ENCODE results near the gene ERF.
"Not testable (repeated sequence)": the region's sequence is repeated elsewhere in the genome, so short reads cannot be mapped to it uniquely, and the experiment has no call there.

The ERF gene

GRCh38 chr19:42273407-42274064 is 18.6 kb upstream of the ERF start:
- DNase-seq, result no peak

GRCh38 chr19:42272989-42273406 is 18.1 kb upstream of the ERF start:
- DNase-seq, result no peak

GRCh38 chr19:42272535-42272897 is 17.6 kb upstream of the ERF start:
- DNase-seq, result no peak

- DNase-seq, result no peak
Observed at GRCh38 chr19:42271861-42272534, 17.1 kb upstream of the ERF start.

GRCh38 chr19:42271045-42271419 is 16.1 kb upstream of the ERF start:
- no peak for DNase-seq

- DNase-seq, result peak; percentile 41
Observed at GRCh38 chr19:42270346-42271044, 15.6 kb upstream of the ERF start.

- no peak for DNase-seq
Observed at GRCh38 chr19:42269478-42270345, 14.8 kb upstream of the ERF start.

GRCh38 chr19:42268704-42269477 is 14.0 kb upstream of the ERF start, which contains the start of gene CIC:
TSS of gene CIC (plus strand) at chr19:42269252. CDS start at chr19:42271784, 2,532 bp downstream.
- peak; percentile 99 for DNase-seq

GRCh38 chr19:42268142-42268703 is 13.3 kb upstream of the ERF start:
- DNase-seq, result peak; percentile 99

GRCh38 chr19:42267644-42268141 is 12.8 kb upstream of the ERF start:
- DNase-seq, result no peak

GRCh38 chr19:42266928-42267603 is 12.1 kb upstream of the ERF start:
- not testable (repeated sequence) for DNase-seq

GRCh38 chr19:42266105-42266504 is 11.2 kb upstream of the ERF start:
- DNase-seq, result not testable (repeated sequence)

- DNase-seq, result no peak
Observed at GRCh38 chr19:42261763-42262162, 6.8 kb upstream of the ERF start.

- not testable (repeated sequence) for DNase-seq
Observed at GRCh38 chr19:42257842-42258241, 2.9 kb upstream of the ERF start.

- DNase-seq, result no peak
Observed at GRCh38 chr19:42255766-42256745, 1.1 kb upstream of the ERF start.

GRCh38 chr19:42254089-42254849 is 659 bp downstream of the ERF start:
- peak; percentile 66 for DNase-seq

GRCh38 chr19:42253245-42254088 is 1.5 kb downstream of the ERF start:
- no peak for DNase-seq

All from NK-92 treated with Interleukin-12 subunit alpha and Interleukin-12 subunit beta, amount 100 ng/mL, for 24 hours (cell line).